H9 (cell line): ENCODE data around the gene HCRT. TPM values are rescaled to one million over a fixed set of nuclear protein-coding genes. Genes with fewer than 3 reads are reported as not detected.
"Not testable (repeated sequence)": the region's sequence is repeated elsewhere in the genome, so short reads cannot be mapped to it uniquely, and the experiment has no call there.

Experiments used
- DNase-seq: peaks from one replicate; pipeline ENCODE4 v3.0.0-alpha.2; 2017
- H2AFZ ChIP-seq: one replicate; pipeline ENCODE4 v1.6.1; 2013; ENCODE audit warnings: mild to moderate bottlenecking, low read length, control low read depth, moderate library complexity
- H2AK5ac ChIP-seq: 2 replicates; pipeline ENCODE4 v1.6.1; 2013; ENCODE audit warnings: low read length, control low read depth, mixed read lengths; ENCODE audit not compliant: insufficient read length
- H2BK120ac ChIP-seq: one replicate; pipeline ENCODE4 v1.6.1; 2013; ENCODE audit warnings: low read depth, mild to moderate bottlenecking, low read length, control low read depth, inconsistent platforms; ENCODE audit not compliant: poor library complexity, severe bottlenecking
- H2BK12ac ChIP-seq: 2 replicates; pipeline ENCODE4 v1.6.1; 2013; ENCODE audit warnings: low read length, control low read depth, mixed read lengths, low read depth; ENCODE audit not compliant: insufficient read length
- H2BK15ac ChIP-seq: 2 replicates; pipeline ENCODE4 v1.6.1; 2013; ENCODE audit warnings: low read depth, low read length, control low read depth
- H2BK20ac ChIP-seq: one replicate; pipeline ENCODE4 v1.6.1; 2013; ENCODE audit warnings: low read depth, mild to moderate bottlenecking, low read length, control low read depth, inconsistent platforms; ENCODE audit not compliant: poor library complexity, severe bottlenecking
- H2BK5ac ChIP-seq: 2 replicates; pipeline ENCODE4 v1.6.1; 2013; ENCODE audit warnings: low read length, control low read depth, mixed read lengths; ENCODE audit not compliant: insufficient read length
- H3K14ac ChIP-seq: 2 replicates; pipeline ENCODE4 v1.6.1; 2013; ENCODE audit warnings: low read length, control low read depth; ENCODE audit not compliant: insufficient read depth
- H3K18ac ChIP-seq: 2 replicates; pipeline ENCODE4 v1.6.1; 2013; ENCODE audit warnings: low read depth, mild to moderate bottlenecking, mixed read lengths, low read length, control low read depth; ENCODE audit not compliant: insufficient read length
- H3K23ac ChIP-seq: 2 replicates; pipeline ENCODE4 v1.6.1; 2013; ENCODE audit warnings: low read length, control low read depth, mixed read lengths, low read depth; ENCODE audit not compliant: insufficient read length
- H3K23me2 ChIP-seq: 2 replicates; pipeline ENCODE4 v1.6.1; 2013; ENCODE audit warnings: low read depth, mild to moderate bottlenecking, mixed read lengths, low read length, control low read depth; ENCODE audit not compliant: insufficient read length, poor library complexity, severe bottlenecking
- H3K27ac ChIP-seq: 2 replicates; pipeline ENCODE4 v1.5.1; 2013; ENCODE audit warnings: low read length, control low read depth, mixed read lengths, low read depth; ENCODE audit not compliant: insufficient read length
- H3K27me3 ChIP-seq: 2 replicates; pipeline ENCODE4 v1.6.1; 2013; ENCODE audit warnings: low read length, control low read depth, inconsistent platforms; ENCODE audit not compliant: insufficient read depth
- H3K4ac ChIP-seq: 2 replicates; pipeline ENCODE4 v1.6.1; 2013; ENCODE audit warnings: low read depth, mild to moderate bottlenecking, control low read depth, inconsistent platforms, low read length, moderate library complexity
- H3K4me1 ChIP-seq: 2 replicates; pipeline ENCODE4 v1.6.1; 2013; ENCODE audit warnings: low read length, control low read depth, inconsistent platforms; ENCODE audit not compliant: insufficient read depth
- H3K4me2 ChIP-seq: 2 replicates; pipeline ENCODE4 v1.6.1; 2013; ENCODE audit warnings: low read length, control low read depth, mixed read lengths; ENCODE audit not compliant: insufficient read length, insufficient read depth
- H3K56ac ChIP-seq: 2 replicates; pipeline ENCODE4 v1.6.1; 2013; ENCODE audit warnings: low read depth, mild to moderate bottlenecking, mixed read lengths, low read length, control low read depth; ENCODE audit not compliant: insufficient read length
- H3K79me1 ChIP-seq: 2 replicates; pipeline ENCODE4 v1.6.1; 2013; ENCODE audit warnings: low read depth, mild to moderate bottlenecking, moderate library complexity, low read length, control low read depth, inconsistent platforms; ENCODE audit not compliant: insufficient read depth, poor library complexity, severe bottlenecking
- H3K79me2 ChIP-seq: 2 replicates; pipeline ENCODE4 v1.6.1; 2013; ENCODE audit warnings: low read length, control low read depth, inconsistent platforms; ENCODE audit not compliant: insufficient read depth
- H3K9ac ChIP-seq: 2 replicates; pipeline ENCODE4 v1.6.1; 2013; ENCODE audit warnings: low read length, control low read depth, mixed read lengths; ENCODE audit not compliant: insufficient read length; ENCODE audit errors: extremely low read depth
- H3K9me3 ChIP-seq: one replicate; pipeline ENCODE4 v1.6.1; 2013; ENCODE audit warnings: low read depth, low read length, inconsistent platforms; ENCODE audit not compliant: control insufficient read depth
- H3T11ph ChIP-seq: one replicate; pipeline ENCODE4 v1.6.1; 2013; ENCODE audit warnings: mild to moderate bottlenecking, low read length, control low read depth, inconsistent platforms
- H4K20me1 ChIP-seq: one replicate; pipeline ENCODE4 v1.6.1; 2013; ENCODE audit not compliant: control insufficient read depth, insufficient read length, insufficient read depth
- H4K5ac ChIP-seq: 2 replicates; pipeline ENCODE4 v1.6.1; 2013; ENCODE audit warnings: low read depth, mild to moderate bottlenecking, mixed read lengths, low read length, control low read depth; ENCODE audit not compliant: insufficient read length
- H4K8ac ChIP-seq: replicated peaks from 2 replicates; pipeline ENCODE4 v1.6.1; 2013; ENCODE audit warnings: low read length, control low read depth, mixed read lengths, low read depth; ENCODE audit not compliant: insufficient read length
- H4K91ac ChIP-seq: 2 replicates; pipeline ENCODE4 v1.6.1; 2013; ENCODE audit warnings: low read depth, mild to moderate bottlenecking, moderate library complexity, mixed read lengths, low read length, control low read depth; ENCODE audit not compliant: insufficient read length
- H3K27ac Mint-ChIP-seq, 3 experiments: 2 replicates in 2 of 3; 3 replicates in 1 of 3; pipeline ENCODE4 v1.8.0; 2020 to 2021; ENCODE audit warnings: mixed read lengths in 3 of 3, mild to moderate bottlenecking in 1 of 3, moderate library complexity in 1 of 3
- H3K27me3 Mint-ChIP-seq: 2 replicates; pipeline ENCODE4 v1.8.0; 2021; ENCODE audit warnings: low read depth, mild to moderate bottlenecking, moderate library complexity, mixed read lengths
- H3K36me3 Mint-ChIP-seq, 3 experiments: 2 replicates in 2 of 3; 3 replicates in 1 of 3; pipeline ENCODE4 v1.8.0; 2020 to 2021; ENCODE audit warnings: low read depth in 3 of 3, mixed read lengths in 3 of 3; ENCODE audit not compliant: insufficient read depth in 1 of 3
- H3K4me1 Mint-ChIP-seq, 2 experiments: 2 replicates each; pipeline ENCODE4 v1.8.0; 2020; ENCODE audit warnings: mixed read lengths in 2 of 2
- H3K4me3 Mint-ChIP-seq, 2 experiments: 2 replicates in 1 of 2; 3 replicates in 1 of 2; pipeline ENCODE4 v1.8.0; 2020 to 2021; ENCODE audit warnings: mild to moderate bottlenecking in 2 of 2, mixed read lengths in 2 of 2, moderate library complexity in 1 of 2
- H3K9me3 Mint-ChIP-seq, 2 experiments: 2 replicates in 1 of 2; 3 replicates in 1 of 2; pipeline ENCODE4 v1.8.0; 2020; ENCODE audit warnings: mild to moderate bottlenecking in 2 of 2, mixed read lengths in 2 of 2, moderate library complexity in 1 of 2
- CTCF ChIP-seq: fragments of 200-600 bp; sonication (generic); conservative IDR thresholded peaks from 3 replicates; pipeline ENCODE4 v1.8.0; 2021; ENCODE audit warnings: antibody characterized with exemption, mild to moderate bottlenecking
- WGBS: extraction: QIAGEN DNeasy Blood & Tissue Kit; methylation state at CpG from one replicate; pipeline ENCODE4 v1.1.7; 2013; ENCODE audit warnings: missing lambda C conversion rate, low lambda C conversion rate, mixed read lengths; ENCODE audit not compliant: insufficient read length; ENCODE audit errors: extremely low coverage; 5-methylcytosine and 5-hydroxymethylcytosine counted together
- total RNA-seq: library from RNA; stranded (reverse); gene quantifications from 2 replicates; pipeline ENCODE4 v1.2.1, GENCODE V29; 2021

Gene HCRT
- total RNA-seq, 1 experiment from 2014 or later, result not detected

GRCh38 chr17:42221886-42222745 is 36.9 kb upstream of the HCRT start:
- Histone ChIP-seq H3K4me1 (no peaks in the 10 kb centered on the region), H3K9me3 (no peaks in the 10 kb centered on the region), H4K20me1 (peaks cover 4% of the 10 kb centered on the region), H3K9ac (no peak overlapping the region), H2BK5ac (no peak overlapping the region), H3K23ac (no peak overlapping the region), H3K79me1 (no peaks in the 10 kb centered on the region), H4K8ac (no peak overlapping the region), H2BK20ac (no peak overlapping the region), H3K27ac (no peak overlapping the region), H3K23me2 (no peaks in the 10 kb centered on the region), H4K5ac (no peak overlapping the region), H3K4me2 (no peak overlapping the region), H2AK5ac (no peak overlapping the region), H3K27me3 (no peaks in the 10 kb centered on the region), H3K18ac (no peak overlapping the region), H3K79me2 (no peaks in the 10 kb centered on the region), H3T11ph (no peak overlapping the region), H3K56ac (no peak overlapping the region), H3K4ac (no peak overlapping the region), H2BK120ac (no peak overlapping the region), H4K91ac (no peak overlapping the region), H2BK12ac (no peak overlapping the region), H2BK15ac (no peak overlapping the region), H3K14ac (no peak overlapping the region), H2AFZ (no peak overlapping the region)
- no peak overlapping the region for H3K4me3 Mint-ChIP-seq
- peak overlapping the region in 1 of 3 experiments; percentile 20; a peak in 2 of 7 replicates for H3K27ac Mint-ChIP-seq
- no CpG with 5 or more reads among the region's 3 CpGs for WGBS
- no peaks in the 10 kb centered on the region for H3K9me3 Mint-ChIP-seq
- peak; percentile 79 for TF ChIP-seq CTCF
- no peaks in the 10 kb centered on the region for H3K27me3 Mint-ChIP-seq
- peaks cover 29 to 43% (median 37%) of the 10 kb centered on the region in 3 experiments for H3K36me3 Mint-ChIP-seq
- DNase-seq, result peak; percentile 73
- no peaks in the 10 kb centered on the region for H3K4me1 Mint-ChIP-seq

- H3K27me3 Mint-ChIP-seq, H2AK5ac ChIP-seq, H3K4ac ChIP-seq, H3K9me3 Mint-ChIP-seq, H3K27me3 ChIP-seq, H3K4me1 ChIP-seq, H3K4me1 Mint-ChIP-seq, H3K23me2 ChIP-seq, H2BK5ac ChIP-seq, H2BK20ac ChIP-seq, H3K4me2 ChIP-seq, H3K27ac Mint-ChIP-seq, H3K79me1 ChIP-seq, H4K5ac ChIP-seq, H3K4me3 Mint-ChIP-seq, H2BK15ac ChIP-seq, H3K18ac ChIP-seq, H2BK120ac ChIP-seq, H3K27ac ChIP-seq, H2AFZ ChIP-seq, H3T11ph ChIP-seq, H3K79me2 ChIP-seq, H3K23ac ChIP-seq, DNase-seq, H2BK12ac ChIP-seq, H3K9me3 ChIP-seq, H3K9ac ChIP-seq, H4K20me1 ChIP-seq, H3K14ac ChIP-seq, H3K56ac ChIP-seq, H4K8ac ChIP-seq, H4K91ac ChIP-seq: not testable (repeated sequence)
- H3K36me3 Mint-ChIP-seq, result peaks cover 24 to 64% (median 44%) of the 10 kb centered on the region in 3 experiments
- WGBS, result no CpG with 5 or more reads among the region's 17 CpGs
These were observed 34.0 kb upstream of the HCRT start for GRCh38 chr17:42219280-42219679.
